GM21390 (cell line): ENCODE data around the gene POMT1.
"Not testable (repeated sequence)": the region's sequence is repeated elsewhere in the genome, so short reads cannot be mapped to it uniquely, and the experiment has no call there.

Experiments
- ATAC-seq: cut with Tn5 transposase; IDR thresholded peaks from one replicate; pipeline ENCODE4 v1.9.1; 2021; ENCODE audit not compliant: unreplicated experiment

POMT1 gene

GRCh38 chr9:131502781-131503625 is at the start of gene POMT1:
TSS of gene POMT1 (plus strand) at chr9:131502918. CDS start at chr9:131504219, 1,301 bp downstream.
- peak; percentile 86 for ATAC-seq

GRCh38 chr9:131454028-131454427 is 48.7 kb upstream of the POMT1 start:
- no peak for ATAC-seq

GRCh38 chr9:131455655-131456054 is 47.1 kb upstream of the POMT1 start:
- ATAC-seq = not testable (repeated sequence)

GRCh38 chr9:131457746-131458145 is 45.0 kb upstream of the POMT1 start:
- ATAC-seq = no peak

- ATAC-seq = no peak
These were observed 43.7 kb upstream of the POMT1 start for GRCh38 chr9:131459056-131459455.

- no peak for ATAC-seq
These were observed 41.6 kb upstream of the POMT1 start for GRCh38 chr9:131461166-131461565.

GRCh38 chr9:131464354-131465000 is 38.2 kb upstream of the POMT1 start:
- ATAC-seq = no peak

GRCh38 chr9:131465401-131465800 is 37.3 kb upstream of the POMT1 start:
- no peak for ATAC-seq

- ATAC-seq = no peak
These were observed 35.3 kb upstream of the POMT1 start for GRCh38 chr9:131467214-131467935.

GRCh38 chr9:131468031-131468430 is 34.7 kb upstream of the POMT1 start:
- no peak for ATAC-seq

GRCh38 chr9:131469356-131469755 is 33.4 kb upstream of the POMT1 start:
- no peak for ATAC-seq

GRCh38 chr9:131469951-131470350 is 32.8 kb upstream of the POMT1 start:
- ATAC-seq = no peak

- no peak for ATAC-seq
These were observed 32.1 kb upstream of the POMT1 start for GRCh38 chr9:131470581-131470991.

- not testable (repeated sequence) for ATAC-seq
These were observed 30.6 kb upstream of the POMT1 start for GRCh38 chr9:131472085-131472484.

- ATAC-seq = no peak
These were observed 29.4 kb upstream of the POMT1 start for GRCh38 chr9:131473198-131473885.

GRCh38 chr9:131473891-131474290 is 28.8 kb upstream of the POMT1 start:
- no peak for ATAC-seq

- no peak for ATAC-seq
These were observed 28.0 kb upstream of the POMT1 start for GRCh38 chr9:131474711-131475110.

- no peak for ATAC-seq
These were observed 27.4 kb upstream of the POMT1 start for GRCh38 chr9:131475111-131475955.

GRCh38 chr9:131475956-131476776 is 26.6 kb upstream of the POMT1 start:
- no peak for ATAC-seq
